K562 (cell line): Measurements from ENCODE around the gene HES4. TPM values are rescaled to one million over a fixed set of nuclear protein-coding genes. Genes with fewer than 3 reads are reported as not detected.
A peak's percentile ranks its signal among the peaks of the same experiment; 100 is the strongest.

ENCODE experiments used
- ARID4B ChIP-seq: sonication (generic); formaldehyde crosslinking; IDR thresholded peaks from 2 replicates; pipeline ENCODE4 v1.8.0; 2022; ENCODE audit warnings: mild to moderate bottlenecking, missing genetic modification reagents
- BCOR ChIP-seq: fragments of 450-650 bp; IDR thresholded peaks from 2 replicates; pipeline ENCODE4 v1.6.1; 2016
- CTBP1 ChIP-seq: fragments of 450-650 bp; IDR thresholded peaks from 2 replicates; pipeline ENCODE4 v1.6.1; 2016; ENCODE audit warnings: borderline replicate concordance
- JUN ChIP-seq, 2 experiments: sonication (generic) in 1 of 2; formaldehyde crosslinking in 1 of 2; IDR thresholded peaks; 2 replicates each; pipeline versions ENCODE4 v1.6.1 to v1.8.0; 2012 to 2022; ENCODE audit warnings: borderline replicate concordance in 2 of 2, mild to moderate bottlenecking in 2 of 2, improper control_type of control experiment in 1 of 2, low read depth in 1 of 2, low read length in 1 of 2, missing genetic modification reagents in 1 of 2
- KLF10 ChIP-seq: fragments of 250-450 bp; sonication (Bioruptor Pico); IDR thresholded peaks from 2 replicates; pipeline ENCODE4 v1.6.1; 2021; ENCODE audit warnings: matching md5 sums
- MXI1 ChIP-seq: IDR thresholded peaks from 2 replicates; pipeline ENCODE4 v1.6.1; 2011; ENCODE audit warnings: low read depth, mild to moderate bottlenecking, improper control_type of control experiment, low read length
- NR1H2 ChIP-seq: sonication (generic); formaldehyde crosslinking; IDR thresholded peaks from 2 replicates; pipeline ENCODE4 v1.4.0; 2020; ENCODE audit warnings: mild to moderate bottlenecking, missing genetic modification reagents
- RUNX1 ChIP-seq: sonication (generic); IDR thresholded peaks from 2 replicates; pipeline ENCODE4 v1.6.1; 2016; ENCODE audit warnings: antibody characterized with exemption, low read depth
- SREBF1 ChIP-seq: fragments of 150-350 bp; IDR thresholded peaks from 2 replicates; pipeline ENCODE4 v1.6.1; 2014; ENCODE audit warnings: antibody characterized with exemption, low read depth, low read length, borderline replicate concordance
- SRF ChIP-seq, 2 experiments: fragments of 250-450, 450-650 bp in 1 of 2; sonication (Bioruptor Pico) in 1 of 2; sonication (generic) in 1 of 2; formaldehyde crosslinking; IDR thresholded peaks; 2 replicates each; pipeline versions ENCODE4 v1.5.0 to v1.5.1; 2020 to 2022; ENCODE audit warnings: mild to moderate bottlenecking in 1 of 2, missing genetic modification reagents in 1 of 2
- TEAD4 ChIP-seq, 2 experiments: sonication (generic) in 1 of 2; formaldehyde crosslinking in 1 of 2; IDR thresholded peaks; 2 replicates each; pipeline versions ENCODE4 v1.6.1 to v1.8.0; 2012 to 2022; ENCODE audit warnings: borderline replicate concordance in 1 of 2, inconsistent platforms in 1 of 2, low read length in 1 of 2, mild to moderate bottlenecking in 1 of 2, missing genetic modification reagents in 1 of 2
- THRAP3 ChIP-seq: fragments of 450-650 bp; IDR thresholded peaks from 2 replicates; pipeline ENCODE4 v1.6.1; 2016; ENCODE audit warnings: mild to moderate bottlenecking, inconsistent platforms, borderline replicate concordance
- ZBTB1 ChIP-seq: sonication (generic); formaldehyde crosslinking; IDR thresholded peaks from 2 replicates; pipeline ENCODE4 v1.8.1; 2023; ENCODE audit warnings: missing genetic modification reagents, low read depth, mild to moderate bottlenecking, borderline replicate concordance
- ZNF121 ChIP-seq: sonication (generic); formaldehyde crosslinking; conservative IDR thresholded peaks from 2 replicates; pipeline ENCODE4 v1.8.0; 2022; ENCODE audit warnings: missing genetic modification reagents
- ZNF778 ChIP-seq: fragments of 450-650 bp; formaldehyde crosslinking; IDR thresholded peaks from 2 replicates; pipeline ENCODE4 v1.4.0; 2020; ENCODE audit warnings: mild to moderate bottlenecking, moderate library complexity
- ZNF785 ChIP-seq: fragments of 250-450 bp; sonication (Bioruptor Pico); IDR thresholded peaks from 2 replicates; pipeline ENCODE4 v1.4.0; 2020; ENCODE audit warnings: mild to moderate bottlenecking
- polyA plus RNA-seq, 8 experiments: library from polyadenylated mRNA; depleted of rRNA in 4 of 8; stranded (reverse) in 5 of 8; unstranded in 3 of 8; fragments of >200 nt; fragmentation: Nextera tagmentation in 2 of 8; fragmentation: Illumina TruSeq in 1 of 8; extraction: Ambion mirVana in 2 of 8; extraction: Trizol in 1 of 8; gene quantifications; 2 replicates each; pipeline versions ENCODE4 v1.2.1 to v1.2.3, GENCODE V29; 2011 to 2014; ENCODE audit warnings: inconsistent platforms in 1 of 8, missing spikeins in 1 of 8
- total RNA-seq, 7 experiments: library from RNA; depleted of rRNA in 6 of 7; stranded (reverse); fragments of >200 nt in 6 of 7; fragmentation: Illumina TruSeq in 2 of 7; extraction: Trizol in 2 of 7; gene quantifications; 2 replicates each; pipeline versions ENCODE4 v1.2.1 to v1.2.3, GENCODE V29; 2011 to 2021; ENCODE audit warnings: low replicate concordance in 1 of 7
- TF ChIP-seq, protein P1 (sequence below): fragments of 250-450 bp; sonication (Bioruptor Pico); IDR thresholded peaks from 2 replicates; pipeline ENCODE4 v1.4.0; 2020; ENCODE audit warnings: mild to moderate bottlenecking
- TF ChIP-seq, protein P2 (sequence below): conservative IDR thresholded peaks from 2 replicates; pipeline ENCODE4 v1.6.1; 2011; ENCODE audit warnings: low read depth, mild to moderate bottlenecking, low read length; ENCODE audit not compliant: control insufficient read depth

Gene HES4
- total and polyA plus RNA-seq, 9 of the 15 experiments (the other 6 are each of a cell fraction or from before 2014, with no cell fraction given), result 0.21 to 43.7 (median 5.3) TPM; not detected in 2

GRCh38 chr1:1040004-1040991, 40.4 kb upstream of the HES4 start (continued):
- no peak for TF ChIP-seq RUNX1
- TF ChIP-seq, protein P1, sequence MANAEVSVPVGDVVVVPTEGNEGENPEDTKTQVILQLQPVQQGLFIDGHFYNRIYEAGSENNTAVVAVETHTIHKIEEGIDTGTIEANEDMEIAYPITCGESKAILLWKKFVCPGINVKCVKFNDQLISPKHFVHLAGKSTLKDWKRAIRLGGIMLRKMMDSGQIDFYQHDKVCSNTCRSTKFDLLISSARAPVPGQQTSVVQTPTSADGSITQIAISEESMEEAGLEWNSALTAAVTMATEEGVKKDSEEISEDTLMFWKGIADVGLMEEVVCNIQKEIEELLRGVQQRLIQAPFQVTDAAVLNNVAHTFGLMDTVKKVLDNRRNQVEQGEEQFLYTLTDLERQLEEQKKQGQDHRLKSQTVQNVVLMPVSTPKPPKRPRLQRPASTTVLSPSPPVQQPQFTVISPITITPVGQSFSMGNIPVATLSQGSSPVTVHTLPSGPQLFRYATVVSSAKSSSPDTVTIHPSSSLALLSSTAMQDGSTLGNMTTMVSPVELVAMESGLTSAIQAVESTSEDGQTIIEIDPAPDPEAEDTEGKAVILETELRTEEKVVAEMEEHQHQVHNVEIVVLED (CRISPR knock-in tag), result peak; percentile 61
- TF ChIP-seq ZNF778 (CRISPR knock-in tag), result no peak
- TF ChIP-seq JUN (IDR thresholded peaks at IDR 0.05; ENCODE audit: borderline replicate concordance, low read depth, low read length), result peak; percentile 29; the same call in 1 of the 2 replicates
- no peak for TF ChIP-seq JUN (CRISPR knock-in tag; IDR thresholded peaks at IDR 0.05; ENCODE audit: borderline replicate concordance)
- no peak for TF ChIP-seq SREBF1
- peak; percentile 66; the same call in 1 of the 2 replicates for TF ChIP-seq ZBTB1
- TF ChIP-seq MXI1, result no peak
- TF ChIP-seq THRAP3, result no peak
- 0 out of 2 replicates have a peak, but pooled peaks have one; percentile 14 for TF ChIP-seq TEAD4 (IDR thresholded peaks at IDR 0.05; ENCODE audit: low read length)
- no peak for TF ChIP-seq TEAD4 (CRISPR knock-in tag; IDR thresholded peaks at IDR 0.05; ENCODE audit: borderline replicate concordance)
- TF ChIP-seq BCOR, result peak; percentile 49
- TF ChIP-seq, protein P2, sequence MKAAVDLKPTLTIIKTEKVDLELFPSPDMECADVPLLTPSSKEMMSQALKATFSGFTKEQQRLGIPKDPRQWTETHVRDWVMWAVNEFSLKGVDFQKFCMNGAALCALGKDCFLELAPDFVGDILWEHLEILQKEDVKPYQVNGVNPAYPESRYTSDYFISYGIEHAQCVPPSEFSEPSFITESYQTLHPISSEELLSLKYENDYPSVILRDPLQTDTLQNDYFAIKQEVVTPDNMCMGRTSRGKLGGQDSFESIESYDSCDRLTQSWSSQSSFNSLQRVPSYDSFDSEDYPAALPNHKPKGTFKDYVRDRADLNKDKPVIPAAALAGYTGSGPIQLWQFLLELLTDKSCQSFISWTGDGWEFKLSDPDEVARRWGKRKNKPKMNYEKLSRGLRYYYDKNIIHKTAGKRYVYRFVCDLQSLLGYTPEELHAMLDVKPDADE, result no peak
- TF ChIP-seq ARID4B, result 0 out of 2 replicates have a peak, but pooled peaks have one; percentile 22
- TF ChIP-seq ZNF121 (CRISPR knock-in tag), result no peak
- TF ChIP-seq KLF10 (CRISPR knock-in tag), result no peak
- TF ChIP-seq CTBP1, result peak; percentile 89
- no peak for TF ChIP-seq SRF (CRISPR knock-in tag; IDR thresholded peaks at IDR 0.05)
- no peak; the same call in 1 of the 2 replicates for TF ChIP-seq NR1H2 (CRISPR knock-in tag)
- TF ChIP-seq ZNF785 (CRISPR knock-in tag), result no peak
